ENCODE measurements around the gene MMRN2.
"Not testable (repeated sequence)": the region's sequence is repeated elsewhere in the genome, so short reads cannot be mapped to it uniquely, and the experiment has no call there.

MMRN2 gene

DNA sequence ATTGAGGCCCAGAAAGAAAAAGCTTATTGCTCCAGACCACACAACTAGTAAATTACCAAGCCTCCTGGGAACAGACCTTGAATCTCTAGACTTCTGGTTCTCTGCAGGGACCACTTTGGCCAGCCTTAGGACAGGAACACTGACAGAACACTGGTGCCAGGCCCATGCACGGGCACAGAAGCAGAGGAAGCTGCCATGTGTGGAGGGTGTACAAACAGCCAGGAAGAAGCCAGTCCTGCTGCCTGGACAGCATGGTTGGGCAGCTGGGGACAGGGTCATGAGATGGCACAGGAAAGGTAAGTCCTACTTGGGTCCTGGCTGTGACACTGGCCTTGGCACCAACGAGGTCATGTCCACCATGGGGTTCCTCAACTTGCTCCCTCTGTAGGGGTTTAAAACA is 19.2 kb downstream of the MMRN2 start:
- H3K27ac ChIP-seq = no peak overlapping the region
- TF ChIP-seq ZFX (IDR thresholded peaks at IDR 0.05) = no peak
- TF ChIP-seq, protein P1, sequence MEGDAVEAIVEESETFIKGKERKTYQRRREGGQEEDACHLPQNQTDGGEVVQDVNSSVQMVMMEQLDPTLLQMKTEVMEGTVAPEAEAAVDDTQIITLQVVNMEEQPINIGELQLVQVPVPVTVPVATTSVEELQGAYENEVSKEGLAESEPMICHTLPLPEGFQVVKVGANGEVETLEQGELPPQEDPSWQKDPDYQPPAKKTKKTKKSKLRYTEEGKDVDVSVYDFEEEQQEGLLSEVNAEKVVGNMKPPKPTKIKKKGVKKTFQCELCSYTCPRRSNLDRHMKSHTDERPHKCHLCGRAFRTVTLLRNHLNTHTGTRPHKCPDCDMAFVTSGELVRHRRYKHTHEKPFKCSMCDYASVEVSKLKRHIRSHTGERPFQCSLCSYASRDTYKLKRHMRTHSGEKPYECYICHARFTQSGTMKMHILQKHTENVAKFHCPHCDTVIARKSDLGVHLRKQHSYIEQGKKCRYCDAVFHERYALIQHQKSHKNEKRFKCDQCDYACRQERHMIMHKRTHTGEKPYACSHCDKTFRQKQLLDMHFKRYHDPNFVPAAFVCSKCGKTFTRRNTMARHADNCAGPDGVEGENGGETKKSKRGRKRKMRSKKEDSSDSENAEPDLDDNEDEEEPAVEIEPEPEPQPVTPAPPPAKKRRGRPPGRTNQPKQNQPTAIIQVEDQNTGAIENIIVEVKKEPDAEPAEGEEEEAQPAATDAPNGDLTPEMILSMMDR (conservative IDR thresholded peaks at IDR 0.05) = no peak

DNA sequence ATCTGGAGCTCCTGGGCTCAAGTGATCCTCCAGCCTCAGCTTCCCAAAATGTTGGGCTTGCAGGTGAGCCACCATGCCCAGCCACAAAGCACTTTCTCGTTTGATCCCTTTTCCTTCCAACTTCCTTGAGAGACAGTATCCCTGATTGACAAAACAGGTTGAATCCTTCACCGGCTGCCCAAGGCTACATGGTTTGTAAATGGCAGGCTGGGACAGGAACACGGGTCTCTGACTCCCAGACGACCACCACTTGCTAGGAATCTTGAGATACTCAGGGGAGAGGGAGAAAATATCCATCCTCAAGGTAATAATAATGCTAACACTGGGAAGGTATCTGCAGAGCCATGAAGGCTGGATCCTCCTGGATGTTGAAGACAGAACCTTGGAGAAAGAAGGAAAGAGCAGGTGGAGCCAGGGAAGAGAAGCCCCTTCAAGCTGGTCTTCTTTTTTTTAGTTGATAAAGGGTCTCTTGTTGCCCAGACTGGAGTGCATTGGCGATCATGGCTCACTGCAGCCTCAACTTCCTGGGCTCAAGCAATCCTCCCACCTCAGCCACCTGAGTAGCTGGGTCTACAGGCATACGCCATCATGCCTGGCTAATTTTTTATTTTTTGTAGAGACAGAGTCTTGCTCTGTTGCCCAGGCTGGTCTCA is 19.8 kb downstream of the MMRN2 start:
- TF ChIP-seq ZFX (IDR thresholded peaks at IDR 0.05) = no peak
- TF ChIP-seq, protein P1 (conservative IDR thresholded peaks at IDR 0.05) = no peak
- no peak overlapping the region for H3K27ac ChIP-seq

DNA sequence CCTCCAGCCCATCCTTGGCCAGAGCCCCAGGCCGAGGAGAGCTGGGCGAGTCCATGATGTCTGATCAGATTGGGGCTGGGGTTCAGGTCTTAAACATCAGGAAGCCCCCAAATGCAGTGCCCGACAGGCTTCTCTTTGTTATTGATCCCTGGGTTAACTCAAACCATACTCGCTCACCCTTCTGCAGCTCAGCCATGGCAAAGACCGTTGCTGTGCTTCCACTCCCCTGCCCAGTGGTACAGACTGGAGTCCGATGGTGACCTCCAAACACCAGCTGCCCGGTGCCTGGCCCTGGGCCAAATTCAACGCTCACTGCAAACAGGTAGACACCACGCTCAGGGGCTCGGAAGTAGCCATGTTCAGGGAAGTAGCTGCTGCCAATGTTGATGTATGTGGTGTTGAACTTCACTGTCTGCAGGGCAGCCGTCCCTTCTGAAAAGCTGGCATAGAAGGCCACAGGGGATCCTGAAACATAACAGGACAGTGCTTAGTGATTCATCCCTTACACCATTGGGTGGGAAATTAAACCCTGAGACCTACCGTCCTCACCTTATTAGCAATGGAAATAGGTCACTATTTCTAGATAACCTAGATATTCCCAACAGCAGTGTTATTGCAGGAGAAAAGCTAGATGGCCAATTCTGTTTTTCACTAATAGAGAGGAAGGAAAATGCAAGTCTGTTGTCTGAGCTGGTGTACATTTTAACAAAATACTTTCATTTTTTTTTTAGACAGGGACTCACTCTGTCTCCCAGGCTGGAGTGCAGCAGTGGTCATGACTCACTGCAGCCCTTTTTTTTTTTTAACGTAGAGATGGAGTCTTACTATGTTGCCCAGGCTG is 20.5 kb downstream of the MMRN2 start:
- H3K27ac ChIP-seq = no peak overlapping the region
- no peak for TF ChIP-seq ZFX (IDR thresholded peaks at IDR 0.05)
- TF ChIP-seq, protein P1 (conservative IDR thresholded peaks at IDR 0.05) = no peak

DNA sequence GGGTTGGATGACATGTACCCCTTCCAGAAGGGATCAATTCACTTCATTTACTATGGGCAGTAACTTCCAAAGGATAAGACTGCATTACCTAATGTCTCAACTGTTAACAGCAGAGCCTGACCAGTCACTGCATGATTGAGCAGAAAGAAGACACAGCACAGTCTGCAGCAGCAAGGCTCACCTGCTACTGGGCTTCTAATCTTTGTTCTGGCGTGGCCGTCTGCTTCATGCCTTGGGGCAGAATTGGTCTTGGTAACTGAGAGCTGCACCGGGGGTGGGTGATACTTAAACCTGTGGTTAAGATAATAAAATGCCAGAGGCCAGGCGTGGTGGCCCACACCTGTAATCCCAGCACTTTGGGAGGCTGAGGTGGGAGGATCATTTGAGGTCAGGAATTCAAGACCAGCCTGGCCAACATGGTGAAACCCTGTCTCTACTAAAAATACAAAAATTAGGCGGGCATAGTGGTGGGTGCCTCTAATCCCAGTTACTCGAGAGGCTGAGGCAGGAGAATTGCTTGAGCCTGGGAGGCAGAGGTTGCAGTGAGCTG is 23.2 kb downstream of the MMRN2 start:
- H3K27ac ChIP-seq = not testable (repeated sequence)

DNA sequence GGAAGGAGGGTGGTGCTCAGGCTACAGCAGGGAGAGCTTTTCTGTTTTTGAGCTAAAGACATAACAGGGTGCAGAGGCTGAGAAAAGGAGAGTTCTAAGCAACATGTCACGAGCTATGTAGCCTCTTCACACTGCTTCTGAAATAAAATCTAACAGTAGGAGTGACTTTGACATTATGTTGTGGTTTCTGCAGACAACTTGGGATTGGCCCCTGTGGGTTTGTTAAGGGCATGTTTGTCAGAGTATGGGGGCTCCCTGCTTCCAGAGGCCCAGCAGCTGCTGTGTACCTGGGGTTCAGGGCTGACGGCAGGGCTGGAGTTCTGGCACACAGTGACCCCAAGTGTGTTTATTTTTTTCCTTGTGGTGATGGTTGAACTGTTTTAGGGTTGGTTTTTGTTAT is 24.7 kb downstream of the MMRN2 start:
- no peak for TF ChIP-seq ZFX (IDR thresholded peaks at IDR 0.05)
- TF ChIP-seq, protein P1 (conservative IDR thresholded peaks at IDR 0.05) = no peak
- no peak overlapping the region for H3K27ac ChIP-seq

DNA sequence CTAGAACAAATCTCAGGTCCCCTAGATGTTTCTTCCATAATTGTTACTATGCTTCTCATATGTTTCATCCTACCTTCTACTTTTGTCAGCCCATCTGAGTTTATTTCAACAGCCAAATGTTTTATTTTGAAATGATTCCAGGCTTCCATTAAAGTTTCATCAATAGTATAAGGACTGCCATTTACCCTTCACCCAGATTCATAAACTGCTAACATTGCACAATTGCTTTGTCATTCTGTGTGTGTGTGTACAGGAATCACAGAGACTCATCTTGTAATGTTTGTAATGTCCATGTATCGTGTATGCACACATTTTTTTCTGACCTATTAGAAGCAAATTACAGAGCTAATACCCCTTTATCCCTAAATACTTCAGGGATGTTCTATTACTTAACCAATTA is 25.5 kb downstream of the MMRN2 start:
- no peak for TF ChIP-seq ZFX (IDR thresholded peaks at IDR 0.05)
- TF ChIP-seq, protein P1 (conservative IDR thresholded peaks at IDR 0.05) = no peak
- H3K27ac ChIP-seq = no peak overlapping the region

DNA sequence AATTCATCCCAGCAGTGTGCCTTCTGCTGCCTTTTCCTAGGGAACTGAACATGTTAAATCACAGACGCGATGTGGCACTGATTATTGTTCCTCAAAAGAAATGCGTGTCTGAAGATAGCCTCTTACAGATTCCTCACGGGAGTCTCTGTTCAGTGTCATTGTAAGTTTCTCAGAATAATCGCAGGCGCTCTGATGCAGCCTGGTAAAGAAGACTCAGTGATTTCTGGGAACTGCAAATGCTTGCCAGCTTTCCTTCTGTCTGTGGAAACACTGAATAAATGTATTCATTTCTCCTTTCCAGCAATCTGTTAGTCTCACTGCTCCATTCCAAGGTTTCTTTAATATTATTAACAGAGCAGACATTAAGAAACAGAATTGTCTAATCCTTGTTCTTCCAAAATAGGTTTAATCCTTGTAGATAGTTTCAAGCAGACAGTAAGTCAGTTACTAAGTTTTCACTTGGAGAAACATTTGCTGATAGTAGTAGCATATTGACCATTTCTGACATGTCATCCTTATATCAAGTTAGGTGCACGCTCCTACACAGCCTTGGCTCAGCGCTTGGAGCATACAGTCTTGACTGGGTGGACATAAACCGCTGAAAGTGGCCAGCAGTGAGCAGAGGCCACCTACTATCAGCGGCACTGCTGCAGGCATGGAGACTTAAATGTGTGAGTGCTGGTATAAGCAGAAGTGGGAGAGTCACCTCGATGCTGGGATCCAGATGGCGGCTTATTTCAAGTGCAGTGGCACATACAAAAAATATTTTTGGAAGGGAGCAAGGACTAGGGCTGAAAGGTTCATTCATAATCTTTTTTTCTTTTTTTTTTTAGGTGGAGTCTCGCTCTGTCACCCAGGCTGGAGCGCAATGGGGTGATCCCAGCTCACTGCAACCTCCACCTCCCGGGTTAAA is 27.7 kb downstream of the MMRN2 start:
- TF ChIP-seq, protein P1 (conservative IDR thresholded peaks at IDR 0.05) = no peak
- TF ChIP-seq ZFX (IDR thresholded peaks at IDR 0.05) = no peak
- H3K27ac ChIP-seq = no peak overlapping the region
